HepG2 (cell line): Measurements from ENCODE around the gene GPR152. TPM values are rescaled to one million over a fixed set of nuclear protein-coding genes. Genes with fewer than 3 reads are reported as not detected.
A peak's percentile ranks its signal among the peaks of the same experiment; 100 is the strongest.

ENCODE experiments used
- BORCS8-MEF2B ChIP-seq: sonication (generic); formaldehyde crosslinking; IDR thresholded peaks from 2 replicates; pipeline ENCODE4 v1.8.0; 2022; ENCODE audit warnings: mild to moderate bottlenecking, missing genetic modification reagents
- CEBPG ChIP-seq: IDR thresholded peaks from 2 replicates; pipeline ENCODE4 v1.6.1; 2016
- DNMT3B ChIP-seq: conservative IDR thresholded peaks from 2 replicates; pipeline ENCODE4 v1.6.1; 2016; ENCODE audit warnings: missing biosample characterization, control low read depth
- DPF2 ChIP-seq: sonication (generic); formaldehyde crosslinking; IDR thresholded peaks from 2 replicates; pipeline ENCODE4 v1.4.0; 2020; ENCODE audit warnings: mild to moderate bottlenecking, low read depth, missing genetic modification reagents, borderline replicate concordance
- E2F5 ChIP-seq: sonication (generic); formaldehyde crosslinking; conservative IDR thresholded peaks from 2 replicates; pipeline ENCODE4 v1.4.0; 2020; ENCODE audit warnings: missing genetic modification reagents
- ETV5 ChIP-seq: IDR thresholded peaks from 2 replicates; pipeline ENCODE4 v1.6.1; 2018; ENCODE audit warnings: missing biosample characterization, missing genetic modification reagents, inconsistent platforms, borderline replicate concordance
- LRRFIP1 ChIP-seq: sonication (generic); formaldehyde crosslinking; conservative IDR thresholded peaks from 2 replicates; pipeline ENCODE4 v1.4.0; 2020; ENCODE audit warnings: missing genetic modification reagents
- MAF1 ChIP-seq: sonication (generic); formaldehyde crosslinking; IDR thresholded peaks from 2 replicates; pipeline ENCODE4 v1.5.0; 2020; ENCODE audit warnings: missing genetic modification reagents, borderline replicate concordance
- MBNL3 ChIP-seq: fragments of 250-450 bp; sonication (Bioruptor Pico); conservative IDR thresholded peaks from 2 replicates; pipeline ENCODE4 v1.8.0; 2022; ENCODE audit warnings: mild to moderate bottlenecking, inconsistent platforms
- NFATC3 ChIP-seq: sonication (generic); formaldehyde crosslinking; IDR thresholded peaks from 2 replicates; pipeline ENCODE4 v1.5.1; 2020; ENCODE audit warnings: mild to moderate bottlenecking, missing genetic modification reagents
- NFYB ChIP-seq: sonication (generic); formaldehyde crosslinking; IDR thresholded peaks from 2 replicates; pipeline ENCODE4 v1.4.0; 2020; ENCODE audit warnings: missing genetic modification reagents
- NR0B2 ChIP-seq: sonication (generic); formaldehyde crosslinking; IDR thresholded peaks from 2 replicates; pipeline ENCODE4 v1.4.0; 2020; ENCODE audit warnings: mild to moderate bottlenecking, missing genetic modification reagents
- REL ChIP-seq: sonication (generic); formaldehyde crosslinking; conservative IDR thresholded peaks from 2 replicates; pipeline ENCODE4 v1.8.0; 2022; ENCODE audit warnings: mild to moderate bottlenecking, missing genetic modification reagents, moderate library complexity
- SAFB2 ChIP-seq: sonication (generic); formaldehyde crosslinking; IDR thresholded peaks from 2 replicates; pipeline ENCODE4 v1.5.1; 2020; ENCODE audit warnings: missing genetic modification reagents, low read depth, mild to moderate bottlenecking, borderline replicate concordance
- SIX1 ChIP-seq: sonication (generic); formaldehyde crosslinking; IDR thresholded peaks from 2 replicates; pipeline ENCODE4 v1.4.0; 2020; ENCODE audit warnings: missing genetic modification reagents, borderline replicate concordance
- TSC22D2 ChIP-seq: sonication (generic); formaldehyde crosslinking; IDR thresholded peaks from 2 replicates; pipeline ENCODE4 v1.5.1; 2020; ENCODE audit warnings: missing genetic modification reagents, mild to moderate bottlenecking, borderline replicate concordance
- ZBTB20 ChIP-seq: sonication (generic); formaldehyde crosslinking; IDR thresholded peaks from 2 replicates; pipeline ENCODE4 v1.8.1; 2023; ENCODE audit warnings: missing genetic modification reagents, low read depth, mild to moderate bottlenecking, borderline replicate concordance
- ZFP90 ChIP-seq: sonication (generic); formaldehyde crosslinking; IDR thresholded peaks from 2 replicates; pipeline ENCODE4 v1.8.0; 2022; ENCODE audit warnings: missing genetic modification reagents, mild to moderate bottlenecking, inconsistent platforms, borderline replicate concordance
- ZKSCAN1 ChIP-seq: fragments of 150-350 bp; IDR thresholded peaks from 2 replicates; pipeline ENCODE4 v1.6.1; 2014; ENCODE audit warnings: low read length
- ZNF136 ChIP-seq: sonication (generic); formaldehyde crosslinking; IDR thresholded peaks from 2 replicates; pipeline ENCODE4 v1.8.1; 2022; ENCODE audit warnings: low read depth, mild to moderate bottlenecking, moderate library complexity, missing genetic modification reagents
- ZNF224 ChIP-seq: sonication (generic); formaldehyde crosslinking; IDR thresholded peaks from 2 replicates; pipeline ENCODE4 v1.5.0; 2020; ENCODE audit warnings: mild to moderate bottlenecking, missing genetic modification reagents
- ZNF468 ChIP-seq: sonication (generic); formaldehyde crosslinking; IDR thresholded peaks from 2 replicates; pipeline ENCODE4 v1.8.0; 2022; ENCODE audit warnings: mild to moderate bottlenecking, moderate library complexity, missing genetic modification reagents
- ZNF703 ChIP-seq: sonication (generic); formaldehyde crosslinking; IDR thresholded peaks from 2 replicates; pipeline ENCODE4 v1.5.1; 2020; ENCODE audit warnings: missing genetic modification reagents, mild to moderate bottlenecking, moderate library complexity, borderline replicate concordance
- ZNF766 ChIP-seq: sonication (generic); formaldehyde crosslinking; IDR thresholded peaks from 2 replicates; pipeline ENCODE4 v1.5.0; 2020; ENCODE audit warnings: missing genetic modification reagents, borderline replicate concordance
- ZSCAN22 ChIP-seq: sonication (generic); formaldehyde crosslinking; IDR thresholded peaks from 2 replicates; pipeline ENCODE4 v1.4.0; 2020; ENCODE audit warnings: mild to moderate bottlenecking, missing genetic modification reagents
- polyA plus RNA-seq, 8 experiments: library from polyadenylated mRNA; depleted of rRNA in 3 of 8; stranded (reverse) in 7 of 8; unstranded in 1 of 8; fragments of >200 nt; fragmentation: Illumina TruSeq in 4 of 8; extraction: Trizol in 4 of 8; gene quantifications; 2 replicates each; pipeline versions ENCODE4 v1.2.1 to v1.2.3, GENCODE V29; 2011 to 2016; ENCODE audit warnings: low read depth in 4 of 8, missing spikeins in 1 of 8, mixed read lengths in 1 of 8; ENCODE audit not compliant: insufficient read depth in 1 of 8
- total RNA-seq, 5 experiments: library from RNA; depleted of rRNA; stranded (reverse); fragments of >200 nt; fragmentation: Illumina TruSeq; extraction: Trizol; gene quantifications; 2 replicates each; pipeline ENCODE4 v1.2.3, GENCODE V29; 2016; ENCODE audit warnings: low read depth in 1 of 5
- TF ChIP-seq, protein P1 (sequence below): sonication (generic); formaldehyde crosslinking; IDR thresholded peaks from 2 replicates; pipeline ENCODE4 v1.4.0; 2020; ENCODE audit warnings: missing genetic modification reagents, low read depth, mild to moderate bottlenecking, borderline replicate concordance

The GPR152 gene
- total and polyA plus RNA-seq, 2 of the 13 experiments (the other 11 are each of a cell fraction or from before 2014, with no cell fraction given) = not detected

DNA sequence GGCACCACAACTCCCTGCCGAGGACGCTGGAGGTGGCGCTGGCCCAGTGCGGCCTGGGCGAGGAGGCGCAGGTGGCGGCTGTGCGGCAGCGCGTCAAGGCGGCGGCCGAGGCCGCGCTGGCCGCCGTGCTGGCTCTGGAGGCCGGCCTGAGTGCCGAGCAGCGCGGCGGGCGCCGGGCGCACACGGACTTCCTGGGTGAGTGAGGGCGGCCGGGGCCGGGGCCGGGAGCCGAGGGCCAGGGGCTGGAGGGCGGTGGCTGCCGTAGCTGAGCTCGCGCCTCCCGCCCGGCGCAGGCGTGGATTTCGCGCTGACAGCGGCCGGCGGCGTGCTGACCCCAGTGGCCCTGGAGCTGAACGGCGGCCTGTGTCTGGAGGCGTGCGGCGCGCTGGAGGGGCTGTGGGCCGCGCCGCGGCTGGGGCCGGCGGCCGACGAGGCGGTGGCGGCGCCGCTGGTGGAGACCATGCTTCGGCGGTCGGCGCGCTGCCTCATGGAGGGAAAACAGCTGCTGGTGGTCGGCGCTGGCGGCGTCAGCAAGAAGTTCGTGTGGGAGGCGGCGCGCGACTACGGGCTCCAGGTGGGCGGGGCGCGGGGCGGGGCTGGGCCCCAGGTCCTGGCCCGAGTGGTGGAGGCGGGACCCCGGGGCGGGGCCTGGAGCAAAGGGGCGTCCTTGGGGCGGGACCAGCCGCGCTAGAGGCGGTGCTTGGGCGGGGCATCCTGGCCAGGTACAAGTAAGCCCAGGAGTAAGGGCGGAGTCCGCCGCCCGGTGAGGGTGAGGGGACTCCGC, 31.7 kb downstream of the GPR152 start (continued):
- TF ChIP-seq E2F5 (CRISPR knock-in tag) = no peak
- no peak for TF ChIP-seq ZNF224 (CRISPR knock-in tag)
- TF ChIP-seq DPF2 = no peak
- no peak for TF ChIP-seq TSC22D2 (CRISPR knock-in tag)
- TF ChIP-seq NR0B2 (CRISPR knock-in tag) = no peak
- TF ChIP-seq, protein P1, sequence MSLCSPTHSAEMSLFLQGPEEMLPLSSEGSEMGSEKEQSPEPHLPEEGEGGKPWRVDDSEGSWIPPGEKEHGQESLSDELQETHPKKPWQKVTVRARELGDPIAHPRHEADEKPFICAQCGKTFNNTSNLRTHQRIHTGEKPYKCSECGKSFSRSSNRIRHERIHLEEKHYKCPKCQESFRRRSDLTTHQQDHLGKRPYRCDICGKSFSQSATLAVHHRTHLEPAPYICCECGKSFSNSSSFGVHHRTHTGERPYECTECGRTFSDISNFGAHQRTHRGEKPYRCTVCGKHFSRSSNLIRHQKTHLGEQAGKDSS = no peak
- TF ChIP-seq MAF1 (CRISPR knock-in tag) = no peak
- 0 out of 2 replicates have a peak, but pooled peaks have one; percentile 6 for TF ChIP-seq ETV5 (CRISPR knock-in tag)
- TF ChIP-seq MBNL3 (CRISPR knock-in tag) = no peak
- TF ChIP-seq NFYB (CRISPR knock-in tag) = no peak; the same call in 1 of the 2 replicates
- no peak for TF ChIP-seq LRRFIP1 (CRISPR knock-in tag)
- TF ChIP-seq SAFB2 (CRISPR knock-in tag) = peak; percentile 69; the same call in 1 of the 2 replicates
- no peak for TF ChIP-seq ZBTB20 (CRISPR knock-in tag)
- TF ChIP-seq ZNF703 (CRISPR knock-in tag) = no peak
- no peak for TF ChIP-seq SIX1 (CRISPR knock-in tag)
- TF ChIP-seq ZNF468 (CRISPR knock-in tag) = no peak
- TF ChIP-seq REL (CRISPR knock-in tag) = no peak
- no peak for TF ChIP-seq BORCS8-MEF2B (CRISPR knock-in tag)
- TF ChIP-seq DNMT3B (CRISPR knock-in tag) = no peak
- TF ChIP-seq NFATC3 (CRISPR knock-in tag) = no peak
- TF ChIP-seq CEBPG (CRISPR knock-in tag) = no peak
- peak; percentile 49; the same call in 1 of the 2 replicates for TF ChIP-seq ZNF766 (CRISPR knock-in tag)
- no peak for TF ChIP-seq ZNF136 (CRISPR knock-in tag)
- TF ChIP-seq ZKSCAN1 = no peak
- TF ChIP-seq ZSCAN22 (CRISPR knock-in tag) = no peak
- TF ChIP-seq ZFP90 (CRISPR knock-in tag) = 0 out of 2 replicates have a peak, but pooled peaks have one; percentile 21
